MM.1S (cell line): ENCODE data around the gene DNAJB5.

Source experiments
- DNase-seq: peaks from one replicate; pipeline ENCODE4 v3.0.0-alpha.2; 2015
- H2AFZ ChIP-seq: fragments of 300-600 bp; sonication (generic); 2 replicates; pipeline ENCODE4 v1.6.0; 2016; ENCODE audit warnings: antibody characterized with exemption, low read length
- H3F3A ChIP-seq: fragments of 300-600 bp; sonication (generic); 2 replicates; pipeline ENCODE4 v1.6.1; 2016; ENCODE audit warnings: mild to moderate bottlenecking, antibody characterized with exemption, low read length, moderate library complexity, mixed read lengths; ENCODE audit not compliant: insufficient read depth
- H3K27ac ChIP-seq: fragments of 300-600 bp; sonication (generic); 2 replicates; pipeline ENCODE4 v1.5.1; 2016; ENCODE audit warnings: mild to moderate bottlenecking, low read length
- H3K27me3 ChIP-seq: fragments of 300-600 bp; sonication (generic); replicated peaks from 2 replicates; pipeline ENCODE4 v1.6.0; 2016; ENCODE audit warnings: low read length; ENCODE audit not compliant: insufficient read depth
- H3K36me3 ChIP-seq: fragments of 300-600 bp; sonication (generic); replicated peaks from 2 replicates; pipeline ENCODE4 v1.6.1; 2016; ENCODE audit warnings: mild to moderate bottlenecking, low read length, mixed read lengths; ENCODE audit not compliant: insufficient read depth
- H3K4me1 ChIP-seq: fragments of 300-600 bp; sonication (generic); 2 replicates; pipeline ENCODE4 v1.6.1; 2016; ENCODE audit warnings: low read length, mixed read lengths
- H3K4me2 ChIP-seq: fragments of 300-600 bp; sonication (generic); 2 replicates; pipeline ENCODE4 v1.6.0; 2016; ENCODE audit warnings: low read depth, low read length
- H3K4me3 ChIP-seq: fragments of 300-600 bp; sonication (generic); 2 replicates; pipeline ENCODE4 v1.5.1; 2016; ENCODE audit warnings: low read length, mixed read lengths
- H3K79me2 ChIP-seq: fragments of 300-600 bp; sonication (generic); 2 replicates; pipeline ENCODE4 v1.6.1; 2016; ENCODE audit warnings: mixed run types, low read length, mixed read lengths
- H3K9ac ChIP-seq: fragments of 300-600 bp; sonication (generic); 2 replicates; pipeline ENCODE4 v1.6.1; 2016; ENCODE audit warnings: low read length, mixed read lengths
- H3K9me2 ChIP-seq: fragments of 300-600 bp; sonication (generic); replicated peaks from 2 replicates; pipeline ENCODE4 v1.6.1; 2016; ENCODE audit warnings: mild to moderate bottlenecking, low read length, mixed read lengths; ENCODE audit not compliant: insufficient read depth
- H3K9me3 ChIP-seq: fragments of 300-600 bp; sonication (generic); replicated peaks from 2 replicates; pipeline ENCODE4 v1.6.1; 2016; ENCODE audit warnings: mild to moderate bottlenecking, low read length, mixed read lengths; ENCODE audit not compliant: insufficient read depth
- H4K20me1 ChIP-seq: fragments of 300-600 bp; sonication (generic); 2 replicates; pipeline ENCODE4 v1.6.1; 2016; ENCODE audit warnings: mild to moderate bottlenecking, low read length, moderate library complexity, mixed read lengths; ENCODE audit not compliant: insufficient read depth
- EZH2 ChIP-seq: fragments of 300-600 bp; sonication (generic); optimal IDR thresholded peaks from 2 replicates; pipeline ENCODE3; 2017; ENCODE audit warnings: low read depth, mild to moderate bottlenecking, antibody characterized with exemption, low read length, mixed read lengths
- EZH2phosphoT487 ChIP-seq: fragments of 300-600 bp; sonication (generic); IDR thresholded peaks from 2 replicates; pipeline ENCODE4 v1.6.1; 2018; ENCODE audit warnings: antibody characterized with exemption, low read length
- TF ChIP-seq, protein P1 (sequence below): fragments of 300-600 bp; sonication (generic); IDR thresholded peaks from 2 replicates; pipeline ENCODE4 v1.5.1; 2016; ENCODE audit warnings: antibody characterized with exemption, low read length, mixed read lengths

DNAJB5 gene

DNA sequence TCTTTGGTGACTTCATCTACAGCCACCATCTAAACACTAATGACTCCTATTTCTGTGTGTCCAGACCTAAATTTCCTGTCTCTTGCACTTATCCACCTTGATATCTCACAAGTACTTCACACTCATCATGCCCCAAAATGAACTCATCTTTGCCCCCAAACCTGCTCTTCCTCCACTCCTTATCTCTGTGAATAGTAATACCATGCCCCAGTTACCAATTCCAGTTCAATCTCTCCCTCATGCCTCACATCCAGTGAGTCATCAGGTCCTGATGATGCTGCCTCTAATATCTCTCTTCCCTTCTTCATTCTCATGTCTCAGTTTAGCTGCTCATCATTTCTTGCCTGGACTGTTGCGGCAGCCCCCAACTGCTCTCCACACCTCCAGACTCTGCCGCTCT, 14.9 kb upstream of the DNAJB5 start:
- Histone ChIP-seq H2AFZ (no peak overlapping the region), H3K4me3 (no peak overlapping the region), H3K9me2 (no peaks in the 10 kb centered on the region), H3K9ac (no peak overlapping the region), H3K9me3 (no peaks in the 10 kb centered on the region), H3F3A (no peaks in the 10 kb centered on the region), H3K27me3 (no peaks in the 10 kb centered on the region), H3K36me3 (no peaks in the 10 kb centered on the region), H3K27ac (no peak overlapping the region), H3K4me1 (no peaks in the 10 kb centered on the region), H3K4me2 (no peak overlapping the region), H3K79me2 (no peaks in the 10 kb centered on the region), H4K20me1 (no peaks in the 10 kb centered on the region)
- TF ChIP-seq EZH2: no peak
- no peak for DNase-seq

DNA sequence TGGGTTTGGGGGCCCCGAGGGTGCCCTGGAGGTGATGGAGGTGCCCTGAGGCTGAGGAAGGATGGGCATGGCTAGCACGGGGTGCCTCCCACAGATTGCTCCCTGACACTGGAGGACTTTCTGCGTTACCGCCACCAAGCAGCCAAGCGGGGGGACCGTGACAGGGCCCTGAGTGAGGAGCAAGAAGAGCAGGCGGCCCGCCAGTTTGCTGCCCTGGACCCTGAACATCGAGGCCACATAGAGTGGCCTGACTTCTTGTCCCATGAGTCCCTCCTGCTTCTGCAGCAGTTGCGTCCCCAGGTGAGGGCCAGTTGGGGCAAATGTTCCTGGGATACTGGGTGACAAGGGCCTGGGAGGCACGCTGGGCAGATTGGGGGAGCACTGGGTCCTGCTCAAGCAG, 13.1 kb upstream of the DNAJB5 start:
- TF ChIP-seq EZH2phosphoT487: no peak
- TF ChIP-seq, protein P1, sequence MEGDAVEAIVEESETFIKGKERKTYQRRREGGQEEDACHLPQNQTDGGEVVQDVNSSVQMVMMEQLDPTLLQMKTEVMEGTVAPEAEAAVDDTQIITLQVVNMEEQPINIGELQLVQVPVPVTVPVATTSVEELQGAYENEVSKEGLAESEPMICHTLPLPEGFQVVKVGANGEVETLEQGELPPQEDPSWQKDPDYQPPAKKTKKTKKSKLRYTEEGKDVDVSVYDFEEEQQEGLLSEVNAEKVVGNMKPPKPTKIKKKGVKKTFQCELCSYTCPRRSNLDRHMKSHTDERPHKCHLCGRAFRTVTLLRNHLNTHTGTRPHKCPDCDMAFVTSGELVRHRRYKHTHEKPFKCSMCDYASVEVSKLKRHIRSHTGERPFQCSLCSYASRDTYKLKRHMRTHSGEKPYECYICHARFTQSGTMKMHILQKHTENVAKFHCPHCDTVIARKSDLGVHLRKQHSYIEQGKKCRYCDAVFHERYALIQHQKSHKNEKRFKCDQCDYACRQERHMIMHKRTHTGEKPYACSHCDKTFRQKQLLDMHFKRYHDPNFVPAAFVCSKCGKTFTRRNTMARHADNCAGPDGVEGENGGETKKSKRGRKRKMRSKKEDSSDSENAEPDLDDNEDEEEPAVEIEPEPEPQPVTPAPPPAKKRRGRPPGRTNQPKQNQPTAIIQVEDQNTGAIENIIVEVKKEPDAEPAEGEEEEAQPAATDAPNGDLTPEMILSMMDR: no peak
- TF ChIP-seq EZH2: no peak
- no peaks in the 10 kb centered on the region for H3K9me2 ChIP-seq

DNA sequence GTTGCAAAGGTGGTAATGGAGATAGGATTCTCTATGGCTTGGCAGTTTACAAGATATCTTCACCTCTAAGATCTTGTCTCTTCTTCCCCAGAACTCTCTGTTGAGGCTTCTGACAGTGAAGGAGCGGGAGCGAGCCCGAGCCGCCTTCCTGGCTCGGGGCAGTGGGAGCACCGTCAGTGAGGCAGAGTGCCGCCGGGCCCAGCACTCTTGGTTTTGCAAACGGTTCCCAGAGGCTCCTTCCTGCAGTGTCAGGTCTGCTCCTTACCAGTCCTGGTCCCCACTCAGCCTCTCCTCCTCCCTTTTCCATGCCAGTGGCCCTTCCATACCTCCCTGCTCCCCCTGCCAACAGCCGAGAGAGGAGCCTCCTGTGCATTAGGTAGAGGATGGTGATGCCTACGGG, 12.6 kb upstream of the DNAJB5 start:
- TF ChIP-seq, protein P1: no peak
- no peak for TF ChIP-seq EZH2
- no peak for TF ChIP-seq EZH2phosphoT487
- Histone ChIP-seq H3K9ac (no peak overlapping the region), H3K79me2 (no peaks in the 10 kb centered on the region), H3K4me3 (no peak overlapping the region), H3K4me1 (no peaks in the 10 kb centered on the region), H4K20me1 (no peaks in the 10 kb centered on the region), H3K27ac (no peak overlapping the region), H3K36me3 (no peaks in the 10 kb centered on the region), H3F3A (no peaks in the 10 kb centered on the region), H2AFZ (no peak overlapping the region), H3K9me3 (no peaks in the 10 kb centered on the region), H3K27me3 (no peaks in the 10 kb centered on the region), H3K9me2 (no peaks in the 10 kb centered on the region), H3K4me2 (no peak overlapping the region)
- DNase-seq: no peak

More for the DNA sequence above, 13.1 kb upstream of the DNAJB5 start:
- no peak for DNase-seq
- Histone ChIP-seq H3K79me2 (no peaks in the 10 kb centered on the region), H3F3A (no peaks in the 10 kb centered on the region), H3K27ac (no peak overlapping the region), H3K36me3 (no peaks in the 10 kb centered on the region), H4K20me1 (no peaks in the 10 kb centered on the region), H3K4me1 (no peaks in the 10 kb centered on the region), H3K4me3 (no peak overlapping the region), H3K4me2 (no peak overlapping the region), H3K9ac (no peak overlapping the region), H3K9me3 (no peaks in the 10 kb centered on the region), H3K27me3 (no peaks in the 10 kb centered on the region), H2AFZ (no peak overlapping the region)

DNA sequence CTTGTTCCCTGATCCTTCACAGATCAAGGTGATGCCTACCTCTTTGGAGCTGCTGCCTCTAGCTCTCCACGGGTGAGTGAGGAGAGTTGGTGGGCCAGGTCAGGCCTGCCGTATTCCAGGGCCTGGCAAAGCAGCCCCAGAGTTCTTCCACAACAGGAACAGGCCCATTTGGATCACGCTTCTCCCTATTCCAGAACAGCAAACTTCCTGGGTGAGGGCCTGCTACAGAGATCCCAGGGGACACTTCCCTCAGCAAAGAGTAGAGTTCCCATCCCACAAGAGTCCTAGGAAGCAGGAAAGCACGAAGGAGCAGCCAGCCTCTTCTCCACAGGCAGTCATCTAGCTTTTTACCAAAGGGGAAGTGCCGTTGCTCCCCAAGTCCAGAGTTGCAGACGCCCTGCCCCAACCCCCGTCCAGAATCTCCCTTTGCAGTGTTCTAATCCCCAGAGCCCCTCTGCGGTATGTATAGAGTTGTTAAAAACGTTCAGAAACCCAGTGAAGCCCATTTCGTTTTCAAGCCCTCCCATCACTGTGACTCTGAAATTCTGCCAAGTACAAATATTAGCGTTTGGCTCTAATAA, 9.3 kb upstream of the DNAJB5 start:
- H3K9ac ChIP-seq: no peak overlapping the region
- no peaks in the 10 kb centered on the region for H3K9me2 ChIP-seq
- H3K79me2 ChIP-seq: no peaks in the 10 kb centered on the region
- TF ChIP-seq EZH2 (no peak), EZH2phosphoT487 (no peak)
- TF ChIP-seq, protein P1: no peak
- H3F3A ChIP-seq: no peaks in the 10 kb centered on the region
- H3K27ac ChIP-seq: no peak overlapping the region
- no peaks in the 10 kb centered on the region for H3K27me3 ChIP-seq
- H4K20me1 ChIP-seq: no peaks in the 10 kb centered on the region
- no peak overlapping the region for H3K4me2 ChIP-seq
- DNase-seq: no peak
- H3K4me1 ChIP-seq: peaks cover 5% of the 10 kb centered on the region; the same call in 1 of the 2 replicates
- no peaks in the 10 kb centered on the region for H3K9me3 ChIP-seq
- H2AFZ ChIP-seq: no peak overlapping the region
- no peak overlapping the region for H3K4me3 ChIP-seq
- no peaks in the 10 kb centered on the region for H3K36me3 ChIP-seq
